Measurements from ENCODE around the gene XPO6.

The XPO6 gene

DNA sequence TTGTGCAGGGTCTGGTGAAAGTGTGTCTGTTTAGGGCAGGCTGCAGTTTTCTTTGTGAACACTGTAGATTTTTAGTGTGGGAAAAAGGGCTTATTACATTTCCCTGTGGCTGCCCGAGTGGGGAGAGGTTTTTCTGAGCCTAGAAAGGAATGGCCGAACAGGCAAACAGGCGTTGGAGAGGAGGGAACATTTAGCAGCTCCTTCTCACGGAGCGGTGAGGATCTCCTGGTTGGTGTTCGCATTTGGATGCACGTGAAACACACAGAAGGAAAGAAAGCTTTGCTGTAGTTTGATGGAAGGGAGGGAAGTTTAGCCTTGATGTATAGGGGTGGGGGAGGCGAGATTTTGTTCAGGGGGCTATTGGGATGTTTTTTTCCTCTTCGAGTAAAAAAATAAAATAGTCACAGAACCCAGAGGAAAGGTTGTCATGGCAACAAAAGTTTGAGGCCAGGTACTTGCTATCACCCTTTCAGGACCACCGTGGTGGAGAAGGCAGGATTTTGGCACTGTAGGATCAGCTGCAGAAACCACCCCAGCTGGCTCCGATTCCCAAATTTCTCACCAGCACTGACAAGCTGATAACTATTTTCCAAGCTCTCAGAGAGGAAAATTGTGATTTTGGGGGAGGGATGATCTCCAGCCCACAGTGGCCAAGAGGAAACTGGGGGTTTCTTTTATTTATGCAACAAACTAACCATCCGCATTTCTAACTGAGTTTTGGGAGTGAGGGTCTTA is 151.8 kb downstream of the XPO6 start:
- no peak for DNase-seq

DNA sequence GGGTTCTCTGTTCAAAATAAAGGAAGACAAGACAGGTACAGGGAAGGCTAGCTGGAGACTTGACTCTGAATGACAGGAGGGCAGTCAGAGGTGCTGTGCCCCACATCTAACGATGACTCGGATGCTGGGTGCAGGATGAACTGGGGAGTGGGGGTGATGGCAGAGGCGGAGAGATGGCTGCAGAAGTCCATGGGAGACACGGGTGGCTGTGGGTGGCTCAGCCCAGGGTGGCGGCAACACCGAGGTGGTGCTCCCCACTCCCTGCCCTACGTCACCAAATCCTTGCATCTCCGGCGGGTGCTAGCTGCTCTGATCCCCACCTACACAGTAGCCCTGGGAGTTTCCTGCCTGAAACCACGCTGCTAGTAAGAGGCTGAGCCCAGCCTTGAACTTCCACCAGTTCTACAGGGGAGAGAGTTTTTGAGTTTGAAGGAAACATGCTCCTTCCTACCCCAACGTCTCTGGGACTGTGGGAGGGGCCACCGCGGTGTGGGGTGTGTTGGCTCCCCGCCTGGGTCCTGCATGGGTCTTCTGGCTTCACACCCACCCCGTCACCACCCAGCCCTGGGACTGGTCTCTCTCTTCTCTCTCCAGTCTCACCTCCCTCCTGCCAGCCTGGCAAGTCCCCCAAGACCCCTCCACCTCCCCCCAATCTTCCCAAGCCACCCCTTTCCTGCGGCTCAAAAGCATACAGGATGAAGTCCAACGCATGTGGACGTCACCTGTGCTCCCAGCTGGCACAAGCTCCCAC is 152.8 kb downstream of the XPO6 start:
- no peak for DNase-seq

DNA sequence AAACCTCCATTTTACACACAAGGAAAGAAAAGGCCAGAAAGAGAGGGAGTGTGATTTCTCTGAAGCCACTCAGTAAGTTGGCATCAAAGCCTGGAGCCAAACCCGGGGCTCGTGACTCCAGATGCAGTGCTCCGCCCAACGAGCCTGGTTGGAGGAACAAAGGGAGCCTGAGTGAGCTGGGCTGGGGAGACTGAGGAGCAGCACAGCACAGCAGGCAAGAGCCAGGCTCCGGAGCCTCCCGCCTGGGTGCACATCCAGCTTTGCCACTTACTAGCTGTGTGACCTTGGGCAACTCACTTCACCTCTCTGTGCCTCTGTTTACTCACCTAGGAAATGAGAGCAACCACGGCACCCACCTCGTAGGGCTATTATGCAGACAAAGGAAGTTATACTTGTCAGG is 153.8 kb downstream of the XPO6 start:
- no peak for DNase-seq

DNA sequence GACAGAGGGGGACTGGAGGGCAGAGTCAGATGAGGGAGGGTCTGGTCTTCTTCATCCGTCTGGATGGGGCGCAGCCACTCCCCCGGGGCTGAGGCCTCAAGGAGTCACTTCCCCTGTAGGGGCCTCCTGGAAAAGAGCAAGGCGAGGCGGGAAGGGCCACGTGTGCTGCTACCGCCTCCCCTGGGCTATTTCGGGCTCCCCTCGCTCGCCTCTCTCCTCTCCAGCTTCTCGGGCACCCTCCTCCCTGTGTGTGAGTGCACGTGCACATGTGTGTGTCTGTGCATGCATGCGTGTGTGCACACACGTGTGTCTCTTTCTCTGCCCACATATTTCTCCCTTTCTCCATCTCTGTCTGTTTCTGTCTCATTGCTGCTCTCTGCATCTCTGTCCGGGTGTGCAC is 158.3 kb downstream of the XPO6 start:
- no peak for DNase-seq

DNA sequence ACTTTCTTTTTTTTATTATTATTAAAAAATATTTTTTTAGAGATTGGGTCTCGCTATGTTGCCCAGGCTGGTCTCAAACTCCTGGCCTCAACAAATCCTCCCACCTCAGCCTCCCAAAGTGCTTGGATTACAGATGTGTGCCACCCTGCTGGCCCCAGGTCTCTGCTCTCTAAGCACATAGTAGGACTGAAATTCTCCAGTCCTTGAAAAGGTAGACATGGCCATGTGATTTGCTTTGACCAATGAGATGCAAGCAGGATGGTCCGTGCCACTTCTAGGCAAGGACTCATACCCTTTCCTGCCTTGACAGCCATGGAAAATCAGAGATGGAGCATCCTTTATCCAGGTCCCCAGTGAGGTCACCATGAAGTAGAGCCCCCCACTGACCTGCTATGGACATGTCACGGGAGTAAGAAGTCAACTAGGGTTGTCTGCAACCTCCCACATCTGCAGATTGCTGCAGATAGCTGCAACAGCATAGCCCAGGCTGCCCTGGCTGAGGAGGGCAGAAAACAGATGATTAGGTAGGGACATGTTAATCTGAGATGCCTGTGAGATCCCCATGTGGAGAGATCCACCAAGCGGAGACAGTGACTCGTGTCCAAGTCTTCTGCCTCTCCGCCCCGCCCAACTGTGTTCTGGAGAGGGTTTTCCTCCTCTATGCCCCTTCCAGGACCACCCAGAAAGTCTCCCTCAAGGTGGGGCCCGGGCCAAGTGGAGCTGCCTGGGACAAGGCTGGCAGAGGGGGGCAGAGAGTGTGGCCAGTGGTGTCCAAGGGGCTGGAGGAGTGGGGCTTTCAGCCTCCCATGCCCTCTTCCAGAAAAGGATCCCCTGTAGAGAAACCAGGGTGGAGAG is 159.3 kb downstream of the XPO6 start:
- DNase-seq: no peak

DNA sequence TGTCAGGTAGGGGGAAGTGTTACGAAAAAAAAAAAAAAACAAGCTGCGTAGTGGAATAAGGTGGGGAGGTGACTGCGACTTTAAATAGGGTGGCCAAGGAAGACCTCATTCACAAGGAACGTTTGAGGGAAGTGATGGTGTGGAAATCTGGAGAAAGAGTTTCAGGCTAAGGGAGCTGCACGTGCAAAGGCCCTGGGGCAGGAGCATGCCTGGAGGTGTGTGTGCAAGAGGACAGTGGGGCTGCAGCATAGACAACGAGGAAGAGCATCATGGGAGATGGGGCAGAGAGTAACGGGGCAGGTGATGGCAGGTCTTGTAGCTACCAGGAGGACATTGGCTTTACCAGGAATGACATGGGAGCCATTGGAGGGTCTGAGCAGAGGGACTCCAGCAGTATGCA is 160.3 kb downstream of the XPO6 start:
- no peak for DNase-seq
